HG03175 (cell line): Measurements from ENCODE around the gene ITGB6.

Source experiments
- ATAC-seq: cut with Tn5 transposase; IDR thresholded peaks from one replicate; pipeline ENCODE4 v1.9.1; 2021; ENCODE audit warnings: mild to moderate bottlenecking, moderate library complexity; ENCODE audit not compliant: unreplicated experiment

Gene ITGB6

GRCh38 chr2:160222546-160223283, 22.6 kb upstream of the ITGB6 start:
- no peak for ATAC-seq

GRCh38 chr2:160221391-160222276, 21.6 kb upstream of the ITGB6 start:
- ATAC-seq, result no peak

DNA sequence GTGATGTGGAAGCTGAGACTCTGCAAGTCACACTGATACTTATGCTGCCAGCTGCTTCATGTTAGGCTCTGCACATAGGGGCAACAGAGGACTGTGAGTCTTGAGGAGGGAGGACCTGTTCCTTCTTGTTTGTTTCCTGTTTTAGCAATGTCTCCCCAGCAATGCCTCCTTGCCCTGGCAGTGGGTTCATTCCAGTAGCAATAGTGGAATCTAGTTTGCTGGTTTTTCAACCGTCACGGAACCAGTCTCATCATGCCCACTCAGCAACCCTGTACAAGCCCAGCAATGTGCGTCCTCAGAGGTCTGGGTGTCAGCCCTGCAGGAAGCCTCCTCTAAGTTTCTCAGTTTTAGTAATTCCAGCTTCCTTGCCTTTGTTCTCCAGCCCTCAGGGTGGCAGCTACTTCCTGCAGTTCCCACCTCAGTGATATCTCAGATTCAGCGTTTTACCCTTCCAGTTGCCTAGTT, 20.5 kb upstream of the ITGB6 start:
- ATAC-seq, result no peak

DNA sequence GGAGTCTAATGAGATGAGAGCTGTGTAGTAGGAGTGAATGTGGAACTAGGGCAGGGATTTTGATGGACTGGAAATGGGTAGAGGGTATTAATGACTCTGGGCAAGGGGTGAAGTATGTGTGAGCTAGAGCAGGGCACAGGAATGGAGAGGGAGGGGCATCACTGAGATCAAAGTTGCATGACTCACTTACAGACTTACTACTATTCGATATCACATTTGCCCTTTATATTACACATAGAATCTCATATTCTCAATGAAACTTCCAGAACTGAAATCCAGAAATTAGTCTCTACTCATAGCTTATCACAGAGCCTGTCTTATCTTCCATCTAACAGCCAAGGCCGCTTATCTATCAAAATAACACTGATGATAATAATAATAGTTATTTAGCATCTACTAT, 20.0 kb upstream of the ITGB6 start:
- ATAC-seq, result no peak

DNA sequence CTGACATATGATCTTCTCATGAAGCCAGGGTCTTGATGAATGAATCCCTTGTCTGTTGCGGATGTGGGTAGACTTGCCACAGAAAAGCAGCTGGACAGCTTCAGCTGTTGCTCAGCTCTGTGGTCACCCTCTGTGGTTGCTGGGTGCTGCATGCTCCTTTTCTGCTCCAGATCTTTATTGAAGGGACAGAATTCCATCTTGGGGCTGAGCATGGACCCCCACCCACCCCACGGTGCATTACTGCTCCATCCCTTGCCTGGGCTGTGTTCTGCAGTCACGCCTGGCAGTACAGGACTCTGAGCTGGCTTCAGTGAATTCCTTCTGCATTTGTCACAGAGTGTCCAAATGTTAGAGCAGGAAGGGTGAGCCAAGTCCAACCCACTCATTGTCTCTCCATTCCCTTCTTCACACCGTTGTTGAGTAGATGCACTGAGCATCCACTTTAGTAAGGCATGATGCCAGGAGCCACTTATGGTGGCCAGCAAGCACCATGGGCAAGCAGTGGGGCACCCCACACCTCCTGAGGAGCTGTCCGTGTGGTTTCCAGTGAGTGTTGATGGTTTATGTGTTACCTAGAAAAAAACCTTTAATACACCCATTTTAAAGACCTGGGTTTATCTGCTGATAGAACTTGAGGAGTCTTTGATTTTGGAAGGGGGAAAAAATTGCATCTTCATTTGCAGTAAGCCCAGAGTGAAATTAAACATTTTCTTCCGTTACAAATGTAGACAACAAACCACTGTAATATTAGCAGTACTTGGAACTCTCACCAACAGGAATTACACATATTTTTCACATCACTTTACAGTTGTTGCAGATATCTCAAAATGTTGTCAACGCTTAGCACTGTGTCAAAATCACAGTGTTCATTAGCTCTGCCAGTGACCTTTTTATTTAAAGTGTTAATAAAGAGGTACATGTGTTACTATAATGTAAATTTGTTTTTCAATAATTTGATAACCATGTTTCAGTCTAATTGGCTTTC, 14.7 kb upstream of the ITGB6 start:
- ATAC-seq, result no peak

DNA sequence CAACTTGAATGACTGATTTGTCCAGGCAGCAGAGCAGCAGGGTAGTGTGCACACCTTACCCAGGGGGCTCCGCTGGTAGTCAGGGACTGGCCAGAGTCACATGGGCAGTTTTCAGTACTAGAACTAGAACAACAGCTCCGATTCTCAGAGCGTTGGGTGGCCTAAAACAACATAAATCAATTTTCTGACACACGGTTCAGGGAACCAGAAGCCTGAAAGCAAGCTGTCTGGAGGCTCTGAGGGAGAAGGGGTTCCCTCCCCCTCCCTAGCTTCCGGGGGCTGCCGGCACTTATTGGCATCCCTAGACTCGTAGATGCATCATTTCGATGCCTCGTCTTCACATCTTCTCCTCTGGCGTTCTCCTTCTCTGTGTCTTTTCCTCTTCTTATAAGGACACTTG, 13.4 kb upstream of the ITGB6 start:
- no peak for ATAC-seq

- peak; percentile 90 for ATAC-seq
These were observed 10.6 kb upstream of the ITGB6 start for GRCh38 chr2:160210599-160211138.

- no peak for ATAC-seq
These were observed 9.4 kb upstream of the ITGB6 start for GRCh38 chr2:160209516-160209856.

DNA sequence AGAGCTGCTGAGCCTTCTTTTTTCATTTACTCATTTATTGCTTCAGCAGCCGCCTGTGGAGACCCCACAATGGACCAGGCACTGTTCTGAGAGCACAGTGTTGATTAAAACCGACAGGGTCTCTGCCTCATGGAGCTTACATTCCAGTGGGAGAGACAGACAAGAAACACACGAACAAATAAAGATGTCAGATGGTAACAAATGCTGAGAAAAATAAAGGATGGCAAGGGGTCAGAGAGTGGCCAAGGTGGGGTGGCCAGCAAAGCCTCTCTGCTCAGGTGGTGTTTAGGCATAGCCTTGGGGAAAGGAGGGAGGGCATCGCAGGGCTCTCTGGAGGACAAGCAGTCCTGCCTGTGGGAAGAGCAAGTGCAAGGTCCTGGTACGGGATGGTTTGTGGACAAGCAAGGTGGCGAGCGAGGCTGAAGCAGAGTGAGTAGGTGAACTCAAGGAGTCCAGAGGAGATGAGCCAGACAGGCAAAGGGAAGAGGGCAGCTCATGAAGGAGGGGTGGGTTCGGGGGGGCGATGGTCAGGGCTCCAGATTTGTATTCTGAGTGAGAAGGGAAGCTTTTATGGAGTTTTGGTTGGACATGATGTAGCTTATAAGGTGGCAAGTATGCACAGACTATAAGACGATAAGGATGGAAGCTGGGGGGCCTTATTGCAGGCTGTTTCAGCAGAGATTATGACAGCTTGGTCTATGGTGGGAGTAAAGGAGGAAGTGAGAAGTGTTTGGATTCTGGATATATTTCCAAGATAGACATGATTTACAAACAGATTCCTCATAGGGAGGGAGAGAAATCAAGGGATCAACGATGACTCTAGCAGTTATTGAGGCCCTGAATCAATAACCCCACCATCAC, 8.8 kb upstream of the ITGB6 start:
- ATAC-seq, result no peak

DNA sequence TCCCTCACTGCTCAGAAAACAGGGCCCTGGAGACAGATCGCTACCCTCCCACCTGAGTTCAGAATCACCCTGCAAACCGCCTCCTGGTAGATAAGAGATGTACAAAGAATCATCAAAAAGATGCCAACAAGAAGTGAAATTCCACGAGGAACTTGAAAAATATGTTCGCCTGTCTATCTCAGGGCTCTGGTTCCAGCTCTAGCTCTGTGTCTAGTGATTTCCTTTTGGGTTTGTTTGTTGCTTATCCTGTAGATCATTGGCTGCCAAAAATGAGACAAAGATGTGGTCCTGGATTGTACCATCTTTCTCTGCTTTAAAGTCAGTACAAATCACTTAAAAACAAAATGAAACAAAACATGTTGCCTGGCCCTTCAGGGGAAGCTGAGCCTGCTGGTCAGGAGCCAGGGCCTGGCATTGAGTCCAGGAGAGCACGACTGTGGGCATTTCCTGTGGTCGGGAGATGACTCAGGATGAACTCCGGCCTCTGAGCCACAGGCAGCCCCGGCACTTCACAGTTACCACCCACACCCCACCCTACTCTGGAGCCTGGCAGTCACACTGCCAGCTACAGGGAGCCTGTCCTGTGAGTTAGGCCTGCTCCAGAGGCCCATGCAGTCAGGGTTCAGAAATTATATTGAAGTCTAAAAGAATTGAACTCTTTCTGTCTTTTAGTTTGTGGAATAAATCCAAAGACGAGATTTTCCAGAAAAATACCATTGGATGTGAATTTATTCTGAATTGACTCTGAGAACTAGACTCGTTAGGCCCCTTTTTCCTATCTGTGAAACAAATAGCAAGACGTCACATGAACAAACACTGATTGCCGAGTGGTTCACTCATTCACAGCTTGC, 8.0 kb upstream of the ITGB6 start:
- no peak for ATAC-seq

DNA sequence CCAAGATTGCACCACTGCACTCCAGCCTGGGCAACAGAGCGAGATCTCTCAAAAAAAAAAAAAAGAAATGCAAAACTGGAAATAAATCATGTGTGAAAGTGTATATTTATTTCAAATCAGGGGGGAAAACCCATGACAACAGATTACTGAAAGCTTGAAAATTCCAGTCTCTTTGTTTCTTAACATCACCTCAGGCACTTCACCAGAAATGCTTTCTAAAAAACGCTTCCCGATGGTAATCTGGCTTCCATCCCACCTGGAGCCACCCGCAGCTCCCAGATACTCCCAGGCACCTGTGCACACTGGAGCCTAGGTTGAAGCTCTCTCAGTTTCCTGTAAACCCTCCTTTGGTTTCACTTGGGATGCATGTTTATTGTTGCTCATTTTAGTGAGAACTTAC, 7.2 kb upstream of the ITGB6 start:
- ATAC-seq, result no peak

- no peak for ATAC-seq
These were observed 6.4 kb upstream of the ITGB6 start for GRCh38 chr2:160206436-160206835.

- ATAC-seq, result no peak
These were observed 5.4 kb upstream of the ITGB6 start for GRCh38 chr2:160205505-160205904.

DNA sequence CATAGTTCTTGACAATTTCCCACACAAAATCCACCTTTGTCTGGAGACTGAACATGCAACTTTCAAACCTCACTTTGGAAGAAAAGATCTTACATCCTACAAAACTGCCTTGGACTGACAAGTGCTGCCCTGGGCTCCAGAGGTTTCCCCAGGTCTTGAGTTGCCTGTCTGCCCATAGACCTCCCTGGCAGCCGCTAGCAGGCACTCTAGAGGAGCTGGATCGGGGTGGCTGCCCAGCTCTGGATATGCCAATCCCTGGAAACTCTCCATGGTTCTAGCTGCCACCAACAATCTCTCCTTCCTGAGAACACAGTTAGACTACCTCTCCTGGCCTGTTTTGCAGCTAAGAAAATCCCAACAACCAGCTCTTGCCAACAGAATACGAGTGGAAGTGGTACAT, 3.4 kb upstream of the ITGB6 start:
- no peak for ATAC-seq

DNA sequence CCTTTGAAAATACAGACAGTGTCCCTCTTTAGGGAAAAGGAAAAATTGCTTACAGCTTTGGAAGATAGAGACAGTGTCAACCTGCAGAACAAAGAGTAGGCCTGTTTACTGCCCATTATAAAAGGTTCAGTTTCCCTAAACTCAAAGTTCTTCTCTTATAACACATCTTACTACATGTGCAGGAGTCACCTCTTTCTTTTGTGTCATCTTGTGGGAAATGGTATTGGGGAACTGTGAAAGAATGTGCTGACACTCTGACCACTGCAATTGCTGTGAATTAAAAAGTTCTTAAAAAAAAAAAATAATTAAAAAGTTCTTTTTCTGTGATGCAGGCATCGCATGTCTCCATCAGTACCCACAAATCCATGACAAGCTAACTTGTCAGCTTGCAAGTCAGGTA, 2.9 kb upstream of the ITGB6 start:
- no peak for ATAC-seq

GRCh38 chr2:160201849-160202539, 1.9 kb upstream of the ITGB6 start:
- ATAC-seq, result no peak

DNA sequence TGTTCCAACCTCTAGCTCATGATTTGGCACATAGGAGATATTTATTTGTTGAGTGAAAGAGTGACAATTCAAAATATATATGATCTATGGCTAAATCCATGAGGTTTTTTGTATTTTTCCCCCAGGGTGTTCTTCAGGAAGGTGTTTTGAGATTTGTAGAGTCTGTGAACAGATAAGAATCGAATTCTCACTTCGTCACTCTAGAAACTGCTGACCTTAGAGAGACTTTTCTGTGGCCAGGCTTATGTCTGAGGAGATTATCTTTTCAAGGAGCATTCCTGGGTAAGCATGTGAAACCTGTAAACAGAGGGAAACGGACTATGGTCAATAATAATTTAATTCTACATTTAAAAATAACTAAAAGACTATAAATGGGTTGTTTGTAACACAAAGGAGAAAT, 849 bp upstream of the ITGB6 start:
- ATAC-seq, result no peak

DNA sequence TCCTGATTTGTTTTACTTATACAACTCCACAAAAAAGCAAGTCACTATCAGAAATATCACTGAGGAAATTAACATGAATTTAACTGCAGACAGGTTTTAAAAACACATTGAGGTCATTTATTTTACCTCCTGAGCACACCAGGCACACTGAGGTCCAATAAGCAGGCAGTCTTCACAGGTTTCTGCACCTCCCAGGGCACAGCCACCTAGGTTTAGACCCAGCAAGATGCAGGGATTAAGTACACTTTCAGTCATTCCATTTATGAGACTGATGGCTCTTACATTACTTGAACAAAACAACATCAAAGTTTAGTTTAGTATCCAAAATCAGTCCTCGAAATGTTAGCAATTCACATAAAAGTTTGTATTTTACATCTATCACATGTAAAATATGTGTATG, 1.0 kb downstream of the ITGB6 start:
- ATAC-seq, result no peak
